ENCODE data around the gene PHYH. TPM values are rescaled to one million over a fixed set of nuclear protein-coding genes. Genes with fewer than 3 reads are reported as not detected.
A peak's percentile ranks its signal among the peaks of the same experiment; 100 is the strongest.

Gene PHYH
- total RNA-seq, 1 donor from 2014 or later, result 8.3 TPM

- Histone ChIP-seq H3K9me3 (ENCODE audit: insufficient read depth, low read depth, low read length) (no peaks in the 10 kb centered on the region), H3K9ac (ENCODE audit: low read length) (peak overlapping the region; percentile 89), H4K20me1 (ENCODE audit: insufficient read depth, low read length) (peaks cover 11% of the 10 kb centered on the region), H3K4me1 (ENCODE audit: insufficient read depth, low read length) (peaks cover 13% of the 10 kb centered on the region), H3K4me3 (ENCODE audit: insufficient read depth, low read depth, low read length) (peak overlapping the region; percentile 71), H3K27ac (ENCODE audit: low read depth, low read length) (peak overlapping the region; percentile 60), H3K36me3 (ENCODE audit: insufficient read depth, low read length) (no peaks in the 10 kb centered on the region), H3K27me3 (ENCODE audit: insufficient read depth, low read length) (peaks cover 4% of the 10 kb centered on the region), H3K79me2 (ENCODE audit: insufficient read depth, low read length) (peaks cover 51% of the 10 kb centered on the region), H2AFZ (ENCODE audit: low read depth, low read length) (no peak overlapping the region), H3K4me2 (ENCODE audit: low read length) (peak overlapping the region; percentile 86)
- Mint-ChIP-seq H3K27ac (ENCODE audit: unreplicated experiment) (peak overlapping the region; percentile 87), H3K4me1 (ENCODE audit: low read depth, unreplicated experiment) (peaks cover 1% of the 10 kb centered on the region), H3K9me3 (ENCODE audit: unreplicated experiment) (no peaks in the 10 kb centered on the region), H3K27me3 (ENCODE audit: low read depth, unreplicated experiment) (peaks cover 10% of the 10 kb centered on the region), H3K4me3 (ENCODE audit: unreplicated experiment) (peak overlapping the region; percentile 94), H3K36me3 (ENCODE audit: low read depth, unreplicated experiment) (peaks cover 6% of the 10 kb centered on the region)
- peak; percentile 47 for DNase-seq (ENCODE audit: low read depth)
- FAIRE-seq, result no peak
- no peak for TF ChIP-seq EZH2 (IDR thresholded peaks at IDR 0.05; ENCODE audit: insufficient read depth, low read length)
- no peak for TF ChIP-seq CTCF (IDR thresholded peaks at IDR 0.05; ENCODE audit: insufficient read depth, low read depth, low read length)
These were observed 46.6 kb upstream of the PHYH start for GRCh38 chr10:13346283-13347042.

- Histone ChIP-seq H3K9ac (ENCODE audit: low read length) (no peak overlapping the region), H3K9me3 (ENCODE audit: insufficient read depth, low read depth, low read length) (no peaks in the 10 kb centered on the region), H3K36me3 (ENCODE audit: insufficient read depth, low read length) (peaks cover 5% of the 10 kb centered on the region), H3K4me1 (ENCODE audit: insufficient read depth, low read length) (peaks cover under 1% of the 10 kb centered on the region), H3K4me3 (ENCODE audit: insufficient read depth, low read depth, low read length) (no peak overlapping the region), H3K27me3 (ENCODE audit: insufficient read depth, low read length) (no peaks in the 10 kb centered on the region), H3K4me2 (ENCODE audit: low read length) (no peak overlapping the region), H2AFZ (ENCODE audit: low read depth, low read length) (no peak overlapping the region), H4K20me1 (ENCODE audit: insufficient read depth, low read length) (peaks cover 29% of the 10 kb centered on the region), H3K79me2 (ENCODE audit: insufficient read depth, low read length) (peaks cover 80% of the 10 kb centered on the region), H3K27ac (ENCODE audit: low read depth, low read length) (no peak overlapping the region)
- FAIRE-seq, result no peak
- no peak for TF ChIP-seq CTCF (IDR thresholded peaks at IDR 0.05; ENCODE audit: insufficient read depth, low read depth, low read length)
- no peak for TF ChIP-seq EZH2 (IDR thresholded peaks at IDR 0.05; ENCODE audit: insufficient read depth, low read length)
- DNase-seq (ENCODE audit: low read depth), result no peak
- H3K4me1 Mint-ChIP-seq (ENCODE audit: low read depth, unreplicated experiment), result no peaks in the 10 kb centered on the region
- no peaks in the 10 kb centered on the region for H3K27me3 Mint-ChIP-seq (ENCODE audit: low read depth, unreplicated experiment)
- no peaks in the 10 kb centered on the region for H3K9me3 Mint-ChIP-seq (ENCODE audit: unreplicated experiment)
- H3K4me3 Mint-ChIP-seq (ENCODE audit: unreplicated experiment), result no peak overlapping the region
- peaks cover 7% of the 10 kb centered on the region for H3K36me3 Mint-ChIP-seq (ENCODE audit: low read depth, unreplicated experiment)
- no peak overlapping the region for H3K27ac Mint-ChIP-seq (ENCODE audit: unreplicated experiment)
These were observed 40.9 kb upstream of the PHYH start for GRCh38 chr10:13340626-13341376.

Data from astrocyte (in vitro differentiated cells and primary cell).